ENCODE measurements around the gene HIPK4.

DNA sequence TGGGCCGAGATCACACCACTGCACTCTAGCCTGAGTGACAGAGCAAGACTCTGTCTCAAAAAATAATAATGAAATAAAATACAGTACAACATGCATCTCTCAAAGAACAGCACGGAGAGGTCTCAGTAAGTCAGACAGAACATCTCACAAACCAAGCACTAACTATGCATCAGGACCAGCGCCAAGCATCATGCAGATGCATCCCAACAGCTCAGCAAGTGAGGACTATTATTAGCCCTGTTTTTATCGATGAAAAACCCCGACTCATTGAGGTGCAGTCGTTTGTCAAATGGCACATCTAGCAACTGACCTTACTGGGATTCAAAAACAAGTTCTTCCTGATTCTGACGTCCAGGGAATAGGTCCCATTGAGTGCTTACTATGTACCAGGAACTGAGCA, 45.6 kb downstream of the HIPK4 start:
- TF ChIP-seq, protein P1, sequence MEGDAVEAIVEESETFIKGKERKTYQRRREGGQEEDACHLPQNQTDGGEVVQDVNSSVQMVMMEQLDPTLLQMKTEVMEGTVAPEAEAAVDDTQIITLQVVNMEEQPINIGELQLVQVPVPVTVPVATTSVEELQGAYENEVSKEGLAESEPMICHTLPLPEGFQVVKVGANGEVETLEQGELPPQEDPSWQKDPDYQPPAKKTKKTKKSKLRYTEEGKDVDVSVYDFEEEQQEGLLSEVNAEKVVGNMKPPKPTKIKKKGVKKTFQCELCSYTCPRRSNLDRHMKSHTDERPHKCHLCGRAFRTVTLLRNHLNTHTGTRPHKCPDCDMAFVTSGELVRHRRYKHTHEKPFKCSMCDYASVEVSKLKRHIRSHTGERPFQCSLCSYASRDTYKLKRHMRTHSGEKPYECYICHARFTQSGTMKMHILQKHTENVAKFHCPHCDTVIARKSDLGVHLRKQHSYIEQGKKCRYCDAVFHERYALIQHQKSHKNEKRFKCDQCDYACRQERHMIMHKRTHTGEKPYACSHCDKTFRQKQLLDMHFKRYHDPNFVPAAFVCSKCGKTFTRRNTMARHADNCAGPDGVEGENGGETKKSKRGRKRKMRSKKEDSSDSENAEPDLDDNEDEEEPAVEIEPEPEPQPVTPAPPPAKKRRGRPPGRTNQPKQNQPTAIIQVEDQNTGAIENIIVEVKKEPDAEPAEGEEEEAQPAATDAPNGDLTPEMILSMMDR (IDR thresholded peaks at IDR 0.05): no peak
- TF ChIP-seq POLR2AphosphoS5 (IDR thresholded peaks at IDR 0.05; ENCODE audit: insufficient read depth in 1 of 2, low read depth in 1 of 2) (no peak), POLR2A (IDR thresholded peaks at IDR 0.05) (no peak)

Data from vagina (tissue), 2 donors.